NCI-H748 (cell line): Measurements from ENCODE around the gene TOMT.
A peak's percentile ranks its signal among the peaks of the same experiment; 100 is the strongest.

Source experiments
- DNase-seq: peaks from one replicate; lab custom pipeline; 2025; ENCODE audit not compliant: unreplicated experiment; lab: John Stamatoyannopoulos, UW

The TOMT gene

GRCh38 chr11:72085621-72086351 lies 19.9 kb upstream of the TOMT start:
- DNase-seq = no peak

GRCh38 chr11:72088076-72088808 lies 17.5 kb upstream of the TOMT start:
- DNase-seq = no peak

- DNase-seq = peak; percentile 46
Observed at GRCh38 chr11:72091292-72091691, 14.4 kb upstream of the TOMT start.

GRCh38 chr11:72098741-72099140 lies 7.0 kb upstream of the TOMT start:
- no peak for DNase-seq

- no peak for DNase-seq
Observed at GRCh38 chr11:72100009-72100408, 5.7 kb upstream of the TOMT start.

GRCh38 chr11:72100462-72100861 lies 5.3 kb upstream of the TOMT start:
- DNase-seq = no peak

- no peak for DNase-seq
Observed at GRCh38 chr11:72102162-72102561, 3.6 kb upstream of the TOMT start.

GRCh38 chr11:72102631-72102945 lies 3.1 kb upstream of the TOMT start:
- DNase-seq = no peak

GRCh38 chr11:72102946-72103753 lies 2.6 kb upstream of the TOMT start, which contains the start of gene LAMTOR1:
TSS of gene LAMTOR1 (minus strand) at chr11:72103297. CDS start at chr11:72103224, 73 bp downstream.
- DNase-seq = peak; percentile 99

GRCh38 chr11:72103754-72104167 lies 2.0 kb upstream of the TOMT start:
- no peak for DNase-seq

- no peak for DNase-seq
Observed at GRCh38 chr11:72111300-72112142, 5.8 kb downstream of the TOMT start.

GRCh38 chr11:72112143-72112977 lies 6.6 kb downstream of the TOMT start, which contains the start of gene ANAPC15:
TSS of gene ANAPC15 (minus strand) at chr11:72112695. CDS start at chr11:72111276, 1,419 bp downstream.
- DNase-seq = peak; percentile 100

GRCh38 chr11:72112978-72113808 lies 7.5 kb downstream of the TOMT start:
- DNase-seq = no peak

GRCh38 chr11:72114570-72114969 lies 8.8 kb downstream of the TOMT start:
- no peak for DNase-seq

- DNase-seq = no peak
Observed at GRCh38 chr11:72116019-72116755, 10.5 kb downstream of the TOMT start.

GRCh38 chr11:72119198-72119597 lies 13.5 kb downstream of the TOMT start:
- DNase-seq = no peak

GRCh38 chr11:72120930-72121329 lies 15.2 kb downstream of the TOMT start:
- DNase-seq = no peak

GRCh38 chr11:72122607-72123006 lies 16.9 kb downstream of the TOMT start:
- no peak for DNase-seq
